DOHH2 (cell line): ENCODE measurements around the gene GCNT4.

Experiments used
- H3F3A ChIP-seq: fragments of 200-600 bp; sonication (generic), shearing (Covaris generic); 2 replicates; pipeline ENCODE4 v1.6.0; 2016; ENCODE audit warnings: antibody characterized with exemption, mild to moderate bottlenecking; ENCODE audit not compliant: control insufficient read depth, insufficient read depth
- H3K27ac ChIP-seq: fragments of 200-600 bp; sonication (generic); 2 replicates; pipeline ENCODE4 v1.5.1; 2014; ENCODE audit warnings: low read depth, mild to moderate bottlenecking, low read length, moderate library complexity
- H3K27me3 ChIP-seq: fragments of 200-600 bp; sonication (generic); 2 replicates; pipeline ENCODE4 v1.6.1; 2014; ENCODE audit warnings: mild to moderate bottlenecking, low read length, mixed read lengths; ENCODE audit not compliant: control insufficient read depth
- H3K36me3 ChIP-seq: fragments of 200-600 bp; sonication (generic); 2 replicates; pipeline ENCODE4 v1.6.1; 2014; ENCODE audit warnings: mild to moderate bottlenecking, low read length, moderate library complexity, mixed read lengths; ENCODE audit not compliant: control insufficient read depth
- H3K4me1 ChIP-seq: fragments of 200-600 bp; sonication (generic); 2 replicates; pipeline ENCODE4 v1.6.1; 2014; ENCODE audit warnings: mild to moderate bottlenecking, low read length, mixed read lengths; ENCODE audit not compliant: control insufficient read depth
- H3K4me2 ChIP-seq: fragments of 200-600 bp; sonication (generic); 2 replicates; pipeline ENCODE4 v1.6.0; 2014; ENCODE audit warnings: mild to moderate bottlenecking, low read length, moderate library complexity
- H3K4me3 ChIP-seq: fragments of 200-600 bp; sonication (generic); 2 replicates; pipeline ENCODE4 v1.5.1; 2014; ENCODE audit warnings: mild to moderate bottlenecking, low read length, mixed read lengths
- H3K79me2 ChIP-seq: fragments of 200-600 bp; sonication (generic); 2 replicates; pipeline ENCODE4 v1.6.1; 2014; ENCODE audit warnings: mild to moderate bottlenecking, low read length, mixed read lengths; ENCODE audit not compliant: control insufficient read depth
- H3K9me2 ChIP-seq: fragments of 200-600 bp; sonication (generic); replicated peaks from 2 replicates; pipeline ENCODE4 v1.6.1; 2014; ENCODE audit warnings: mild to moderate bottlenecking, low read length, mixed read lengths; ENCODE audit not compliant: control insufficient read depth
- H3K9me3 ChIP-seq: fragments of 200-600 bp; sonication (generic); 2 replicates; pipeline ENCODE4 v1.6.1; 2014; ENCODE audit warnings: antibody characterized with exemption, low read length, mixed read lengths; ENCODE audit not compliant: control insufficient read depth, insufficient read depth
- H4K20me1 ChIP-seq: fragments of 200-600 bp; sonication (generic); 2 replicates; pipeline ENCODE4 v1.6.0; 2014; ENCODE audit warnings: low read depth, mild to moderate bottlenecking, antibody characterized with exemption, low read length, moderate library complexity; ENCODE audit not compliant: control insufficient read depth, insufficient read depth
- CTCF ChIP-seq: fragments of 200-600 bp; sonication (generic); IDR thresholded peaks from one replicate; pipeline ENCODE4 v1.5.1; 2014; ENCODE audit warnings: antibody characterized with exemption, mild to moderate bottlenecking, low read depth, low read length; ENCODE audit not compliant: poor library complexity, severe bottlenecking
- EZH2phosphoT487 ChIP-seq: fragments of 200-600 bp; sonication (generic); IDR thresholded peaks from 2 replicates; pipeline ENCODE4 v1.6.1; 2017; ENCODE audit warnings: borderline replicate concordance, mild to moderate bottlenecking, antibody characterized with exemption, low read length, moderate library complexity, mixed read lengths

Gene GCNT4

GRCh38 chr5:75044406-75044805 is 8.0 kb downstream of the GCNT4 start:
- H3K4me2 ChIP-seq, result no peak overlapping the region

GRCh38 chr5:75043633-75044264 is 8.6 kb downstream of the GCNT4 start:
- no peak overlapping the region for H3K27ac ChIP-seq
- no peak overlapping the region for H3K4me3 ChIP-seq
- peaks cover 8% of the 10 kb centered on the region for H3K27me3 ChIP-seq
- H3K36me3 ChIP-seq, result no peaks in the 10 kb centered on the region
- H3F3A ChIP-seq, result no peaks in the 10 kb centered on the region
- H4K20me1 ChIP-seq, result no peaks in the 10 kb centered on the region
- no peaks in the 10 kb centered on the region for H3K4me1 ChIP-seq
- H3K9me2 ChIP-seq, result no peaks in the 10 kb centered on the region; the same call in 1 of the 2 replicates
- H3K79me2 ChIP-seq, result no peaks in the 10 kb centered on the region
- no peaks in the 10 kb centered on the region for H3K9me3 ChIP-seq
- no peak overlapping the region for H3K4me2 ChIP-seq
- TF ChIP-seq EZH2phosphoT487, result no peak
- TF ChIP-seq CTCF, result no peak

More at GRCh38 chr5:75044406-75044805, 8.0 kb downstream of the GCNT4 start:
- no peaks in the 10 kb centered on the region for H4K20me1 ChIP-seq
- TF ChIP-seq CTCF (no peak), EZH2phosphoT487 (no peak)
- H3K36me3 ChIP-seq, result no peaks in the 10 kb centered on the region
- H3K9me2 ChIP-seq, result no peaks in the 10 kb centered on the region; the same call in 1 of the 2 replicates
- H3K27ac ChIP-seq, result no peak overlapping the region
- no peaks in the 10 kb centered on the region for H3F3A ChIP-seq
- H3K9me3 ChIP-seq, result no peaks in the 10 kb centered on the region
- no peaks in the 10 kb centered on the region for H3K4me1 ChIP-seq
- H3K4me3 ChIP-seq, result no peak overlapping the region
- no peaks in the 10 kb centered on the region for H3K79me2 ChIP-seq
- H3K27me3 ChIP-seq, result peaks cover 8% of the 10 kb centered on the region

- no peaks in the 10 kb centered on the region; the same call in 1 of the 2 replicates for H3K9me2 ChIP-seq
These were observed 9.8 kb downstream of the GCNT4 start for GRCh38 chr5:75042522-75042921.

More at GRCh38 chr5:75042522-75042921, 9.8 kb downstream of the GCNT4 start:
- H3K4me3 ChIP-seq, result no peak overlapping the region
- no peak overlapping the region for H3K27ac ChIP-seq
- H3K4me2 ChIP-seq, result no peak overlapping the region
- no peaks in the 10 kb centered on the region for H3K9me3 ChIP-seq
- peaks cover 8% of the 10 kb centered on the region for H3K27me3 ChIP-seq
- H4K20me1 ChIP-seq, result no peaks in the 10 kb centered on the region
- H3F3A ChIP-seq, result no peaks in the 10 kb centered on the region
- H3K36me3 ChIP-seq, result no peaks in the 10 kb centered on the region
- H3K4me1 ChIP-seq, result no peaks in the 10 kb centered on the region
- no peaks in the 10 kb centered on the region for H3K79me2 ChIP-seq
- TF ChIP-seq CTCF (no peak), EZH2phosphoT487 (no peak)
